HG02763 (cell line): Measurements from ENCODE around the gene ZFAND3.

ENCODE experiments used
- ATAC-seq: cut with Tn5 transposase; IDR thresholded peaks from one replicate; pipeline ENCODE4 v1.9.1; 2021; ENCODE audit warnings: mild to moderate bottlenecking, moderate library complexity; ENCODE audit not compliant: unreplicated experiment

The ZFAND3 gene

GRCh38 chr6:38193481-38194281, 374.2 kb downstream of the ZFAND3 start:
- no peak for ATAC-seq

GRCh38 chr6:38194282-38194572, 374.7 kb downstream of the ZFAND3 start:
- no peak for ATAC-seq

- no peak for ATAC-seq
These were observed 375.1 kb downstream of the ZFAND3 start for GRCh38 chr6:38194589-38194988.

GRCh38 chr6:38195113-38195635, 375.6 kb downstream of the ZFAND3 start:
- ATAC-seq: no peak

GRCh38 chr6:38198219-38198618, 378.7 kb downstream of the ZFAND3 start:
- ATAC-seq: no peak
